ENCODE measurements around the gene CFAP45. TPM values are rescaled to one million over a fixed set of nuclear protein-coding genes. Genes with fewer than 3 reads are reported as not detected.

Gene CFAP45
- total and polyA plus RNA-seq, 2 donors (not counting 1 experiment from before 2014, with no cell fraction given): 1.3 to 2.4 TPM

GRCh38 chr1:159917533-159918351 is 17.8 kb upstream of the CFAP45 start:
- peak; percentile 32 for DNase-seq
- Mint-ChIP-seq H3K4me1 (peaks cover 70% of the 10 kb centered on the region), H3K4me3 (no peak overlapping the region), H3K27me3 (no peaks in the 10 kb centered on the region), H3K9me3 (ENCODE audit: insufficient read depth) (no peaks in the 10 kb centered on the region), H3K27ac (peak overlapping the region; percentile 80)
- intact Hi-C loops (cut with micrococcal nuclease): no loop called here
- Histone ChIP-seq H2AFZ (ENCODE audit: insufficient read depth, low read depth, low read length, poor library complexity, severe bottlenecking) (no peak overlapping the region), H3K27ac (ENCODE audit: low read length in 2 of 2) (peak overlapping the region in 1 of 2 donors; percentile 43), H3K4me3 (ENCODE audit: control extremely low read depth in 1 of 5, extremely low read depth in 1 of 5, insufficient read depth in 1 of 5, low read depth in 2 of 5, low read length in 4 of 5) (no peak overlapping the region), H4K20me1 (ENCODE audit: control insufficient read depth, insufficient read depth, low read length, poor library complexity, severe bottlenecking) (peaks cover 23% of the 10 kb centered on the region), H3K27me3 (replicated peaks in 1 of 4; ENCODE audit: control extremely low read depth in 1 of 4, control insufficient read depth in 3 of 4, insufficient read depth in 4 of 4, low read length in 3 of 4) (no peaks in the 10 kb centered on the region), H3K9ac (ENCODE audit: low read length) (no peak overlapping the region), H3K4me2 (replicated peaks; ENCODE audit: low read depth, low read length, poor library complexity, severe bottlenecking) (no peak overlapping the region), H3K9me3 (ENCODE audit: control extremely low read depth in 1 of 3, control insufficient read depth in 2 of 3, insufficient read depth in 1 of 3, low read length in 2 of 3) (no peaks in the 10 kb centered on the region), H3K4me1 (ENCODE audit: control insufficient read depth in 2 of 2, insufficient read depth in 2 of 2, low read length in 2 of 2) (peaks cover 37 to 47% of the 10 kb centered on the region in 2 donors), H3K36me3 (replicated peaks in 1 of 2; ENCODE audit: control extremely low read depth in 1 of 2, control insufficient read depth in 1 of 2, extremely low read depth in 1 of 2, insufficient read depth in 2 of 2, low read length in 1 of 2) (peaks cover 4 to 49% of the 10 kb centered on the region in 2 experiments), H3K79me2 (ENCODE audit: control insufficient read depth, insufficient read depth, low read length) (peaks cover 32% of the 10 kb centered on the region)
- 97% methylated on average over 4 of the region's 5 CpGs for WGBS (ENCODE audit: insufficient coverage)
- CTCF ChIA-PET: interaction anchor here (0.6 to 0.9 kb wide), 2 partner anchors 24 to 27 kb away, joined by 3 read pairs; no protein-coding TSS in a partner anchor
- no peak for ATAC-seq (ENCODE audit: low read depth)
- TF ChIP-seq EZH2 (IDR thresholded peaks at IDR 0.05; ENCODE audit: borderline replicate concordance, insufficient read depth, low read depth, low read length, poor library complexity, severe bottlenecking): no peak
- TF ChIP-seq, protein P1, sequence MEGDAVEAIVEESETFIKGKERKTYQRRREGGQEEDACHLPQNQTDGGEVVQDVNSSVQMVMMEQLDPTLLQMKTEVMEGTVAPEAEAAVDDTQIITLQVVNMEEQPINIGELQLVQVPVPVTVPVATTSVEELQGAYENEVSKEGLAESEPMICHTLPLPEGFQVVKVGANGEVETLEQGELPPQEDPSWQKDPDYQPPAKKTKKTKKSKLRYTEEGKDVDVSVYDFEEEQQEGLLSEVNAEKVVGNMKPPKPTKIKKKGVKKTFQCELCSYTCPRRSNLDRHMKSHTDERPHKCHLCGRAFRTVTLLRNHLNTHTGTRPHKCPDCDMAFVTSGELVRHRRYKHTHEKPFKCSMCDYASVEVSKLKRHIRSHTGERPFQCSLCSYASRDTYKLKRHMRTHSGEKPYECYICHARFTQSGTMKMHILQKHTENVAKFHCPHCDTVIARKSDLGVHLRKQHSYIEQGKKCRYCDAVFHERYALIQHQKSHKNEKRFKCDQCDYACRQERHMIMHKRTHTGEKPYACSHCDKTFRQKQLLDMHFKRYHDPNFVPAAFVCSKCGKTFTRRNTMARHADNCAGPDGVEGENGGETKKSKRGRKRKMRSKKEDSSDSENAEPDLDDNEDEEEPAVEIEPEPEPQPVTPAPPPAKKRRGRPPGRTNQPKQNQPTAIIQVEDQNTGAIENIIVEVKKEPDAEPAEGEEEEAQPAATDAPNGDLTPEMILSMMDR (IDR thresholded peaks at IDR 0.05): no peak
- POLR2A ChIA-PET: no interaction called here
